Colonic mucosa (tissue), 4 donors: ENCODE measurements around the gene ZCCHC7. TPM values are rescaled to one million over a fixed set of nuclear protein-coding genes. Genes with fewer than 3 reads are reported as not detected.
"Not testable (repeated sequence)": the region's sequence is repeated elsewhere in the genome, so short reads cannot be mapped to it uniquely, and the experiment has no call there.

Source experiments
- DNase-seq: peaks from one replicate; pipeline ENCODE4 v3.0.0-alpha.2; 2020
- H3K27ac ChIP-seq: fragments of 200-600 bp; one replicate; pipeline ENCODE4 v1.8.0; 2021
- H3K27me3 ChIP-seq: fragments of 200-600 bp; one replicate; pipeline ENCODE4 v1.8.0; 2021
- H3K36me3 ChIP-seq: fragments of 200-600 bp; one replicate; pipeline ENCODE4 v1.8.0; 2021
- H3K4me1 ChIP-seq: fragments of 200-600 bp; one replicate; pipeline ENCODE4 v1.8.0; 2021; ENCODE audit warnings: mild to moderate bottlenecking
- H3K4me3 ChIP-seq: fragments of 200-600 bp; one replicate; pipeline ENCODE4 v1.8.0; 2021
- H3K9ac ChIP-seq, 2 donors: one replicate each; pipeline ENCODE4 v1.7.0; 2013; ENCODE audit warnings: control low read depth in 2 of 2, low read depth in 2 of 2, low read length in 2 of 2
- H3K9me3 ChIP-seq: fragments of 200-600 bp; one replicate; pipeline ENCODE4 v1.8.0; 2021
- intact Hi-C: fragments of 100-400 bp; cut with DNase I; formaldehyde crosslinking; loops from one replicate; pipeline ENCODE4 v1.14.1; 2022
- total RNA-seq, 2 donors: library from RNA; stranded (reverse); fragmentation: NEBNext Ultra II Directional in 1 of 2; extraction: Animal tissue kit (Norgen Biotek cat#: 25700) in 1 of 2; gene quantifications; one replicate each; pipeline ENCODE4 v1.2.1, GENCODE V29; 2021
- TF ChIP-seq, protein P1 (sequence below): fragments of 200-600 bp; IDR thresholded peaks from one replicate; pipeline ENCODE4 v1.8.0; 2022; ENCODE audit warnings: antibody characterized with exemption, mild to moderate bottlenecking
- donor health status: healthy.
- donor health status: DM: no; HTN: no; CAD: no.
- donor health status: DM: no; HTN: no; CAD: no.

The ZCCHC7 gene
- total RNA-seq, 2 donors from 2014 or later = 14.6 to 15.9 TPM

DNA sequence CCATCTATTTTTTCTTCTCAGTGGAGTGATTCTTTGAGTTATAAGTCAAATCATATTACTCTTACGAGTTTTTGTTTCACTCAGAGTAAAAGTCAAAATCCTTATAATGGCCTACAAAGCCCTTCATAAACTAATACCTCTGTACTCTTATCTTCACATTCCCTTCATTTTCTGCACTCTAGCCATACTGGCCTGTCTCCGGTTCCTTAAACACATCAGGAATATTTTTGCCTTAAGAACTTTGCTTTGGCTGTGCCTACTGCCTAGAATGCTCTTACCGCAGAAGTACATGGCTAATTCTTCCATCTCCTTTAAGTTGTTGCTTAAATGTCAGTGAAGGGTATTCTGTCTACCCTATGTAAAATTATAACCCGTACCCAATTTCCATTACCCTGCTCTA is 169.3 kb downstream of the ZCCHC7 start:
- DNase-seq = no peak
- Histone ChIP-seq H3K9ac (no peak overlapping the region), H3K4me1 (no peaks in the 10 kb centered on the region), H3K9me3 (no peaks in the 10 kb centered on the region), H3K36me3 (no peaks in the 10 kb centered on the region), H3K27ac (no peak overlapping the region), H3K4me3 (no peak overlapping the region), H3K27me3 (no peaks in the 10 kb centered on the region)
- intact Hi-C loops = no loop called here
- TF ChIP-seq, protein P1, sequence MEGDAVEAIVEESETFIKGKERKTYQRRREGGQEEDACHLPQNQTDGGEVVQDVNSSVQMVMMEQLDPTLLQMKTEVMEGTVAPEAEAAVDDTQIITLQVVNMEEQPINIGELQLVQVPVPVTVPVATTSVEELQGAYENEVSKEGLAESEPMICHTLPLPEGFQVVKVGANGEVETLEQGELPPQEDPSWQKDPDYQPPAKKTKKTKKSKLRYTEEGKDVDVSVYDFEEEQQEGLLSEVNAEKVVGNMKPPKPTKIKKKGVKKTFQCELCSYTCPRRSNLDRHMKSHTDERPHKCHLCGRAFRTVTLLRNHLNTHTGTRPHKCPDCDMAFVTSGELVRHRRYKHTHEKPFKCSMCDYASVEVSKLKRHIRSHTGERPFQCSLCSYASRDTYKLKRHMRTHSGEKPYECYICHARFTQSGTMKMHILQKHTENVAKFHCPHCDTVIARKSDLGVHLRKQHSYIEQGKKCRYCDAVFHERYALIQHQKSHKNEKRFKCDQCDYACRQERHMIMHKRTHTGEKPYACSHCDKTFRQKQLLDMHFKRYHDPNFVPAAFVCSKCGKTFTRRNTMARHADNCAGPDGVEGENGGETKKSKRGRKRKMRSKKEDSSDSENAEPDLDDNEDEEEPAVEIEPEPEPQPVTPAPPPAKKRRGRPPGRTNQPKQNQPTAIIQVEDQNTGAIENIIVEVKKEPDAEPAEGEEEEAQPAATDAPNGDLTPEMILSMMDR = no peak

DNA sequence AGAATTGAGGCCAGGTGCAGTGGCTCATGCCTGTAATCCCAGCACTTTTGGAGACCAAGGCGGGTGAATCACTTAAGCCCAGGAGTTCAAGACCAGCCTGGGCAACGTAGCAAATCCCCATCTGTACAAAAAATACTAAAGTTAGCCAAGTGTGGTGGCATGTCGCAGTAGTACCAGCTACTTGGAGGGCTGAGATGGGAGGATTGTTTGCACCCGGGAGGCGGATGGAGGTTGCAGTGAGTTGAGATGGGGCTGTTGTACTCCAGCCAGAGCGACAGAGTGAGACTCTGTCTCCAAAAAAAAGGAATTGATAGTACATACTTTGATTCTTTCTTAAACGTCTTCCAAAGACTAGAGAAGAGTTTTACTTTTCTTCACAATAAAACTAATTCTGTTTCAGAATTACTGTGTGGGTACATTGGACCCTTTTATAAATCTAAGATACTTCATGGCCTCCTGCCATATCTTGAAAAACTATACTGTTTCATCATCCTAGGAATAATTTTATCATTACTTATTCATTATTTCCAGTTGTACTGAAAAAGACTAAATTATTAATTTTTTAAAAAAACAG is 170.1 kb downstream of the ZCCHC7 start:
- TF ChIP-seq, protein P1 = no peak
- intact Hi-C loops = no loop called here
- no peak overlapping the region for H3K9ac ChIP-seq
- no peaks in the 10 kb centered on the region for H3K4me1 ChIP-seq
- H3K27me3 ChIP-seq = no peaks in the 10 kb centered on the region
- no peaks in the 10 kb centered on the region for H3K36me3 ChIP-seq
- H3K9me3 ChIP-seq = no peaks in the 10 kb centered on the region
- DNase-seq = no peak
- no peak overlapping the region for H3K27ac ChIP-seq
- H3K4me3 ChIP-seq = no peak overlapping the region

DNA sequence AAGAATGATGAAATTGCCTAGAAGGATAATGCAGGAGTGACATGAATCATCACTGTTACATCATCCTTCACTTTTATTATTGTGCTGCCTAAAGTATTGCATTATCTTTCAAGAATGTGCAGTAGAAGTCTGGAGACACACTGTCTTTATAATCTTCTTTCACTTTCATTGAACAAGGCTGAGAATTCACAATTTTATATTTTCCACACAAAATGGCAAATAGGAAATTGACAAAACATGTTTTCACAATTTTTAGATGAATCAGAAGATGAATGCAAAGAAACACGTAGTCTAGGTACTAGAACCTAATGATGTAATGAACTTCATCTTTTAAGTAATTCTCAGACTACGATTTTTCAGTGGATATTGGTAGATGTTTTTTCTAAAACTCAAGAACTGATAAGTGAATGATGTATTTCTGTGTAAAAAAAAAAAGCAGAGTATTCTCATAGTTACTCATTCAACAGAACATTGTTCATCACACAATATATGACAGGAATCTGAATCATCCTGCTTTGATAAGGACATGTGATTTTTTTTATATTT is 170.6 kb downstream of the ZCCHC7 start:
- no peaks in the 10 kb centered on the region for H3K4me1 ChIP-seq
- no peak for DNase-seq
- no peaks in the 10 kb centered on the region for H3K36me3 ChIP-seq
- TF ChIP-seq, protein P1 = no peak
- no peaks in the 10 kb centered on the region for H3K9me3 ChIP-seq
- H3K4me3 ChIP-seq = no peak overlapping the region
- no peak overlapping the region for H3K9ac ChIP-seq
- H3K27me3 ChIP-seq = no peaks in the 10 kb centered on the region
- intact Hi-C loops = no loop called here
- H3K27ac ChIP-seq = no peak overlapping the region

DNA sequence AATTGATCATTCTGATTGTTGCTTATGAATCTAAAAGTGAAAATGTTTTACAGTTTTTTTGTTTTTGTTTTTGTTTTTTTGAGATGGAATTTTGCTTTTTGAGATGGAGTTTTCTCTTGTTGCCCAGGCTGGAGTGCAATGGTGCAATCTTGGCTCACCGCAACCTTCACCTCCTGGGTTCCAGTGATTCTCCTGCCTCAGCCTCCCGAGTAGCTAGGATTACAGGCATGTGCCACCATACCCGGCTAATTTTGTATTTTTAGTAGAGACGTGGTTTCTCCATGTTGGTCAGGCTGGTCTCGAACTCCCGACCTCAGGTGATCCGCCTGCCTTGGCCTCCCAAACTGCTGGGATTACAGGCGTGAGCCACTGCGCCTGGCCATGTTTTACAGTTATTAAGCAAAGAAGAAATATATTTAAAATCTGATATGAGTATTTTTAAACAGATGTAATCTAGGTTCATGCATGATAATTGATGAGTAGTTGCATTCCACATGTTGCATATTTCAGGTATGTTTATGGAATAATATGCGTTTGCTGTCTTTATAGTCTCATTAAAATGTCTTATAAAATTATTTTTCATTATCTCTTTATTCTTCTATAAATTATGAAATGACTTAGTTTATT is 171.4 kb downstream of the ZCCHC7 start:
- H3K27ac ChIP-seq, H3K4me3 ChIP-seq, H3K4me1 ChIP-seq, intact Hi-C loops, H3K36me3 ChIP-seq, H3K27me3 ChIP-seq, H3K9ac ChIP-seq, H3K9me3 ChIP-seq, DNase-seq: not testable (repeated sequence)

DNA sequence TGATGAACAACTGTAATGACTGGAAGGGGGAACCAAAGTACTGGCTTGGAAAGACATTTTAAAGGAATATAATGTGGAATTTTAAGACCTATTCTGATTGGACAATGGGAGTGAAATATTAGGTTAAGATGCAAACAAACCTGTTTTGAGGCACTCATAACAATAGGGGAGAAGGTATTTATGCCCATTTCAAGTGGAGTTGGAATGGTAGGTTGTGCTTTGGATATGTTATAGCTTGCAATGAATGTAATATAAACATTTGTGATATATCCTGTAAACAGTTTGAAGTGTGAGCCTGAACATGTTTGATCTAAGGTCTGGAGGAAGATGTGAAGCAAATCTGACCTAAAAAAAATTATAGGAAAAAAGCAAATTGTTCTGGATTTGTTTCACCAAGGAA is 172.5 kb downstream of the ZCCHC7 start:
- no peak for DNase-seq
- H3K27ac ChIP-seq = no peak overlapping the region
- intact Hi-C loops = no loop called here
- H3K4me1 ChIP-seq = no peaks in the 10 kb centered on the region
- TF ChIP-seq, protein P1 = no peak
- no peaks in the 10 kb centered on the region for H3K27me3 ChIP-seq
- no peak overlapping the region for H3K9ac ChIP-seq
- H3K36me3 ChIP-seq = no peaks in the 10 kb centered on the region
- H3K9me3 ChIP-seq = no peaks in the 10 kb centered on the region
- H3K4me3 ChIP-seq = no peak overlapping the region
